Eye (tissue), 1 donor: ENCODE measurements around the gene PCDH15.

Experiments
- DNase-seq: peaks from one replicate; pipeline ENCODE4 v3.0.0-alpha.2; 2015

The PCDH15 gene

GRCh38 chr10:53839440-53840039 is 961.5 kb downstream of the PCDH15 start:
- DNase-seq = peak; percentile 67

GRCh38 chr10:53836638-53837037 is 964.4 kb downstream of the PCDH15 start:
- DNase-seq = no peak

GRCh38 chr10:53833908-53834307 is 967.1 kb downstream of the PCDH15 start:
- DNase-seq = no peak

- DNase-seq = no peak
These were observed 973.8 kb downstream of the PCDH15 start for GRCh38 chr10:53827261-53827660.

- no peak for DNase-seq
These were observed 992.2 kb downstream of the PCDH15 start for GRCh38 chr10:53808677-53809372.

- DNase-seq = peak; percentile 51
These were observed 1014.7 kb downstream of the PCDH15 start for GRCh38 chr10:53786236-53786900.

- DNase-seq = no peak
These were observed 1029.3 kb downstream of the PCDH15 start for GRCh38 chr10:53771701-53772100.

- no peak for DNase-seq
These were observed 1030.1 kb downstream of the PCDH15 start for GRCh38 chr10:53770903-53771302.

GRCh38 chr10:53765311-53765710 is 1035.7 kb downstream of the PCDH15 start:
- DNase-seq = no peak

GRCh38 chr10:53754596-53755250 is 1046.3 kb downstream of the PCDH15 start:
- DNase-seq = no peak
